Prostate gland (tissue), 2 donors: Measurements from ENCODE around the gene VPS8. TPM values are rescaled to one million over a fixed set of nuclear protein-coding genes. Genes with fewer than 3 reads are reported as not detected.

Experiments
- DNase-seq: peaks from one replicate; pipeline ENCODE4 v3.0.0-alpha.2; 2019; ENCODE audit warnings: low spot score
- H3K27ac ChIP-seq, 2 donors: fragments of 200-600 bp; sonication (generic); 2 replicates each; pipeline ENCODE4 v1.5.1; 2017 to 2019
- H3K27me3 ChIP-seq: fragments of 200-600 bp; sonication (generic); replicated peaks from 2 replicates; pipeline ENCODE4 v1.5.1; 2019; ENCODE audit not compliant: insufficient read depth
- H3K36me3 ChIP-seq, 2 donors: fragments of 200-600 bp; sonication (generic); 1 replicate in 1 of 2; 2 replicates in 1 of 2; pipeline versions ENCODE4 v1.5.1 to v1.8.1; 2017 to 2019
- H3K4me1 ChIP-seq: fragments of 200-600 bp; sonication (generic); replicated peaks from 2 replicates; pipeline ENCODE4 v1.5.1; 2019
- H3K4me3 ChIP-seq, 2 donors: fragments of 200-600 bp; sonication (generic); 2 replicates each; pipeline ENCODE4 v1.5.1; 2017 to 2019
- H3K9me3 ChIP-seq: fragments of 200-600 bp; sonication (generic); 2 replicates; pipeline ENCODE4 v1.5.1; 2017
- CTCF ChIP-seq, 4 experiments: fragments of 200-600 bp in 2 of 4; fragments of 450-650 bp in 2 of 4; sonication (generic) in 2 of 4; IDR thresholded peaks; 1 replicate in 3 of 4; 2 replicates in 1 of 4; pipeline ENCODE4 v1.5.1; 2016 to 2019; ENCODE audit warnings: antibody characterized with exemption in 4 of 4, mild to moderate bottlenecking in 2 of 4, moderate library complexity in 2 of 4
- POLR2A ChIP-seq: fragments of 450-650 bp; IDR thresholded peaks from one replicate; pipeline ENCODE4 v1.6.1; 2016; ENCODE audit warnings: antibody characterized with exemption, mild to moderate bottlenecking
- POLR2AphosphoS5 ChIP-seq: sonication (generic); formaldehyde crosslinking; IDR thresholded peaks from one replicate; pipeline ENCODE4 v1.6.1; 2017; ENCODE audit warnings: antibody characterized with exemption
- WGBS: methylation state at CpG from one replicate; pipeline ENCODE4 v1.1.5; 2018; 5-methylcytosine and 5-hydroxymethylcytosine counted together
- intact Hi-C: fragments of 100-400 bp; cut with DNase I; formaldehyde crosslinking; loops from one replicate; pipeline ENCODE4 v1.14.2; 2022
- total RNA-seq, 2 donors: library from RNA; depleted of rRNA; stranded (reverse); fragments of >200 nt; gene quantifications; one replicate each; pipeline ENCODE4 v1.1.0, GENCODE V29; 2016

VPS8 gene
- total RNA-seq, 2 donors from 2014 or later, result 36.7 to 70.6 TPM

- 69% methylated on average over 13 of the region's 13 CpGs for WGBS
- no peak for DNase-seq
- Histone ChIP-seq H3K4me3 (no peak overlapping the region), H3K9me3 (no peaks in the 10 kb centered on the region), H3K4me1 (no peaks in the 10 kb centered on the region), H3K36me3 (no peaks in the 10 kb centered on the region), H3K27me3 (no peaks in the 10 kb centered on the region), H3K27ac (no peak overlapping the region)
- TF ChIP-seq POLR2AphosphoS5 (no peak), CTCF (IDR thresholded peaks at IDR 0.05) (no peak), POLR2A (no peak)
- intact Hi-C loops, result no loop called here
These were observed 27.1 kb upstream of the VPS8 start for GRCh38 chr3:184784731-184785500.

DNA sequence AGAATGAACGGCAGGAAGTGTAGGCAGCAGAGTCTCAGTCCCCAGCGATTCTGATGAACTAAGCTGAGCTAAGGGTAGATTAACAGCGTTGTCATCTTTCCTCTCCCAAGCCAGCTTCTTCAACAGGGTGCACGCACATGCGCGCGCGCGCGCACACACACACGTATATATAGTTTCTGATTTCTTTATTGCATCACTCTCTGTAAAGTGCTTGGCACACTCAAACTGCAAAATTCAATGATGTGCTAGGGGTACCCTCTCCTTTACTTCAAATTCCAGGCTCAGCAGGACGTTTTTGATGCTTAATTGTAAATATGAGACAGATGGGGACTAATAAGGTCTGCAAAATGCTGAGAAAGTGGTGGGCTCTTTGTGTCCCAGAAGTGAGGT is 26.1 kb upstream of the VPS8 start:
- H3K27me3 ChIP-seq, result no peaks in the 10 kb centered on the region
- DNase-seq, result no peak
- intact Hi-C loops, result no loop called here
- no peak overlapping the region for H3K27ac ChIP-seq
- WGBS, result 81% methylated on average over 12 of the region's 12 CpGs
- H3K4me1 ChIP-seq, result no peaks in the 10 kb centered on the region
- H3K9me3 ChIP-seq, result no peaks in the 10 kb centered on the region
- H3K36me3 ChIP-seq, result no peaks in the 10 kb centered on the region
- no peak overlapping the region for H3K4me3 ChIP-seq
- TF ChIP-seq CTCF (IDR thresholded peaks at IDR 0.05), result no peak
- TF ChIP-seq POLR2AphosphoS5, result no peak
- no peak for TF ChIP-seq POLR2A

DNA sequence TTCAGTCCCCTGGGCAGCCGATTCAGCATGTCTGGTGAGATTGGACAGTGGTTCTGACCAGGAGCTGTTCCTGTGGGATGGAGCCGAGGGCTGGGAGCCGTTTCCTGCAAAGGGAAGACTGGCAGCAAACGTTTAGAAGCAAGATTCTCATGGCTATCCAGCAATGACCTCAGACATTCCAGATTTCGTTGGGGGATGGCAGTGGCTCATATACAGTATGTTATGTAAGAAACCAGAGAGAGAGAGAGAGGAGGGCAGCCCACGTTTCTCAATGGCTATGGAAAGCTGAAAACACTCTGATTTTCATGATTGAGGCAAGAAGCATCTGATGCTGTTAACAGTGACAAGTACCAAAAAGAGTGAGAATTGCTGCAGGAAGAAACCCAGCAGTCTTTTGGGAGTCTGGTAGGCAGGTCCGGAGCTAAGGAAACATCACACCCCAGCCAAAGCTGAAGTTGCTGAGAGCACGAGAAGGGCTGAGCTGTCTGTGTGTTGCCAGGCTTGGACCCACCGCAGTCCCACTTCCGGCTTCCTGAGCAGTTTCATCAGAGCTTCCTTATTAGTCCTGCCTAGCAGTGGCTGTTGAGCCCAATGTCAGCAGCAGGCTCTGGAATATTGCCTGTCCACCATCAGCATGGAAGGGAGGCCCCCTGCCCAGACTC is 25.6 kb upstream of the VPS8 start:
- Histone ChIP-seq H3K4me3 (no peak overlapping the region), H3K27ac (peak overlapping the region in 1 of 2 donors; percentile 20)
- WGBS, result 43% methylated on average over 10 of the region's 10 CpGs

GRCh38 chr3:184788751-184789150 is 23.2 kb upstream of the VPS8 start:
- H3K9me3 ChIP-seq, result no peaks in the 10 kb centered on the region
- H3K36me3 ChIP-seq, result no peaks in the 10 kb centered on the region
- DNase-seq, result no peak
- H3K27me3 ChIP-seq, result no peaks in the 10 kb centered on the region
- H3K27ac ChIP-seq, result no peak overlapping the region
- TF ChIP-seq POLR2AphosphoS5 (no peak), POLR2A (no peak), CTCF (IDR thresholded peaks at IDR 0.05) (no peak)
- 52% methylated on average over 4 of the region's 4 CpGs for WGBS
- H3K4me3 ChIP-seq, result no peak overlapping the region
- intact Hi-C loops, result no loop called here
- no peaks in the 10 kb centered on the region for H3K4me1 ChIP-seq

More for the DNA sequence above, 25.6 kb upstream of the VPS8 start:
- no peaks in the 10 kb centered on the region for H3K4me1 ChIP-seq
- H3K27me3 ChIP-seq, result no peaks in the 10 kb centered on the region
- H3K36me3 ChIP-seq, result no peaks in the 10 kb centered on the region
- H3K9me3 ChIP-seq, result no peaks in the 10 kb centered on the region
- TF ChIP-seq CTCF (IDR thresholded peaks at IDR 0.05) (no peak), POLR2A (no peak), POLR2AphosphoS5 (no peak)
- no peak for DNase-seq
- intact Hi-C loops, result no loop called here
